Measurements from ENCODE around the gene METTL9.
"Not testable (repeated sequence)": the region's sequence is repeated elsewhere in the genome, so short reads cannot be mapped to it uniquely, and the experiment has no call there.

Gene METTL9

GRCh38 chr16:21600031-21600773 lies 825 bp downstream of the METTL9 start:
- H3K4me3 ChIP-seq (ENCODE audit: low read length) = peak overlapping the region; percentile 78
- no peak for TF ChIP-seq CTCF (conservative IDR thresholded peaks at IDR 0.05; ENCODE audit: low read depth, low read length)

GRCh38 chr16:21602785-21603184 lies 3.4 kb downstream of the METTL9 start:
- TF ChIP-seq CTCF (conservative IDR thresholded peaks at IDR 0.05; ENCODE audit: low read depth, low read length) = no peak
- DNase-seq (ENCODE audit: low read depth) = no peak
- no peak overlapping the region for H3K4me3 ChIP-seq (ENCODE audit: low read length)

More at GRCh38 chr16:21600031-21600773, 825 bp downstream of the METTL9 start:
- DNase-seq (ENCODE audit: low read depth) = peak; percentile 14

- no peak for DNase-seq (ENCODE audit: low read depth)
- no peak overlapping the region for H3K4me3 ChIP-seq (ENCODE audit: low read length)
- TF ChIP-seq CTCF (conservative IDR thresholded peaks at IDR 0.05; ENCODE audit: low read depth, low read length) = peak; percentile 6
Measured at GRCh38 chr16:21603928-21604327, 4.6 kb downstream of the METTL9 start.

GRCh38 chr16:21605848-21606247 lies 6.5 kb downstream of the METTL9 start:
- not testable (repeated sequence) for DNase-seq (ENCODE audit: low read depth); H3K4me3 ChIP-seq (ENCODE audit: low read length)

GRCh38 chr16:21608639-21609328 lies 9.4 kb downstream of the METTL9 start:
- DNase-seq (ENCODE audit: low read depth) = no peak
- TF ChIP-seq CTCF (conservative IDR thresholded peaks at IDR 0.05; ENCODE audit: low read depth, low read length) = no peak
- no peak overlapping the region for H3K4me3 ChIP-seq (ENCODE audit: low read length)

GRCh38 chr16:21610006-21610544 lies 10.7 kb downstream of the METTL9 start:
- TF ChIP-seq CTCF (conservative IDR thresholded peaks at IDR 0.05; ENCODE audit: low read depth, low read length) = no peak
- no peak for DNase-seq (ENCODE audit: low read depth)
- no peak overlapping the region for H3K4me3 ChIP-seq (ENCODE audit: low read length)

- H3K4me3 ChIP-seq (ENCODE audit: low read length) = no peak overlapping the region
- TF ChIP-seq CTCF (conservative IDR thresholded peaks at IDR 0.05; ENCODE audit: low read depth, low read length) = no peak
- DNase-seq (ENCODE audit: low read depth) = no peak
Measured at GRCh38 chr16:21610766-21611165, 11.4 kb downstream of the METTL9 start.

All from retinal pigment epithelial cell (primary cell).